BJ (cell line): ENCODE data around the gene SYDE2. TPM values are rescaled to one million over a fixed set of nuclear protein-coding genes. Genes with fewer than 3 reads are reported as not detected.

Source experiments
- CTCF ChIA-PET: fragments of 350-600 bp; formaldehyde crosslinking; extraction: SDS; loops from one replicate; lab custom pipeline; 2021; ENCODE audit warnings: antibody characterized with exemption, inconsistent platforms; lab: Yijun Ruan, JAX
- POLR2A ChIA-PET: fragments of 300-600 bp; sonication (Branson Sonifier 250); formaldehyde crosslinking; extraction: SDS; loops from one replicate; lab custom pipeline; 2021; ENCODE audit warnings: antibody characterized with exemption; lab: Charles Lee
- DNase-seq: peaks from one replicate; pipeline ENCODE4 v3.0.0-alpha.2; 2011; ENCODE audit warnings: low read depth
- H3K27me3 ChIP-seq: 2 replicates; pipeline ENCODE4 v1.6.0; 2011; ENCODE audit warnings: low read length; ENCODE audit not compliant: control insufficient read depth, insufficient read depth
- H3K36me3 ChIP-seq: 2 replicates; pipeline ENCODE4 v1.5.1; 2011; ENCODE audit warnings: low read length; ENCODE audit not compliant: control insufficient read depth, insufficient read depth
- H3K4me3 ChIP-seq: 2 replicates; pipeline ENCODE4 v1.5.1; 2011; ENCODE audit warnings: low read depth, mild to moderate bottlenecking, control low read depth, low read length
- polyA plus RNA-seq: library from polyadenylated mRNA; depleted of rRNA; stranded (reverse); fragments of >200 nt; gene quantifications from 2 replicates; pipeline ENCODE4 v1.2.3, GENCODE V29; 2011
- TF ChIP-seq, protein P1 (sequence below): IDR thresholded peaks from 2 replicates; pipeline ENCODE4 v1.5.1; 2011; ENCODE audit warnings: low read depth, mild to moderate bottlenecking, control low read depth, inconsistent platforms, low read length, moderate library complexity; ENCODE audit not compliant: insufficient read depth

SYDE2 gene
- polyA plus RNA-seq, 1 experiment, result 4.4 TPM

DNA sequence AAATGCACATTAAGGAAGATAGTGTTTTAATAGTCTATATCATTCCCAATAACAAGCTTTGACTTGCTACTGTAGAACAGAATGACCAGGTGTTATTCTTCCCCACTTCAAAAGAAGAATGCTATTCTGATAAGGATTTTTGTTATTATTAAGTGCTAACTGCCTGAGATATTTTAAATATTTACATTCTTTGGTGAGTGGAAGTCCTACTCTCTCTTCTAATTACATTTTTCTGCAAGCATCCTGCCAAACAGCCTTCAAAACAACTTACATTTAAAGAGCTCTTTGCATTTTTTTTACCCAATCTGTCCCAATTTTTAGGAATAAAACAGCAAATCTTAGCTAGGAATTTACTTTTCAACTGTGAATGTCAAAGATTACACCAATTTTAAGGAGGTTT is 23.5 kb upstream of the SYDE2 start:
- DNase-seq, result no peak
- CTCF ChIA-PET, result interaction anchor here (0.6 to 1.6 kb wide), 6 partner anchors 10 to 115 kb away, joined by 3 to 4 read pairs (median 3); no protein-coding TSS in a partner anchor

DNA sequence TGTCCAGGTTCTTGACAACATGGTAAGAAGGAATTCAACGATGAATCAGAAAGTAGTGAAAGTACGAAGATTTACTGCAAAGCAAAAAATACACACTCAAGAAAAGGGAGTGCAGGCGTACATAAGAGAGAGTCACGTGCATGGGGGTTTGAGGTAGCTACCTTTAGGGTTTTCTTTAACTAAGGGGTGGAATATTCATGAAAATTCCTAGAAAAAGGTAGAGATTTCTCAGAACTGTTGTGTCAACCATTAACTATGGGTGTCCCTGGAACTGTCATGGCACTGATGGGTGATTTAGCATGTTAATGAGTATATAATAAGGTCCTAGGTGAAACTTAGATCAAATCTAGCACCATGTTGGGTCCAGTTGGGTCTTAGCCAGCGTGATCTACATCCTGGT is 22.5 kb upstream of the SYDE2 start:
- CTCF ChIA-PET, result interaction anchor here (1.1 to 1.6 kb wide), 2 partner anchors 36 to 114 kb away, joined by 4 read pairs; partner anchors contain the start of gene C1orf52
- no peak for DNase-seq
- no peaks in the 10 kb centered on the region for H3K27me3 ChIP-seq
- no peak overlapping the region for H3K4me3 ChIP-seq
- TF ChIP-seq, protein P1, sequence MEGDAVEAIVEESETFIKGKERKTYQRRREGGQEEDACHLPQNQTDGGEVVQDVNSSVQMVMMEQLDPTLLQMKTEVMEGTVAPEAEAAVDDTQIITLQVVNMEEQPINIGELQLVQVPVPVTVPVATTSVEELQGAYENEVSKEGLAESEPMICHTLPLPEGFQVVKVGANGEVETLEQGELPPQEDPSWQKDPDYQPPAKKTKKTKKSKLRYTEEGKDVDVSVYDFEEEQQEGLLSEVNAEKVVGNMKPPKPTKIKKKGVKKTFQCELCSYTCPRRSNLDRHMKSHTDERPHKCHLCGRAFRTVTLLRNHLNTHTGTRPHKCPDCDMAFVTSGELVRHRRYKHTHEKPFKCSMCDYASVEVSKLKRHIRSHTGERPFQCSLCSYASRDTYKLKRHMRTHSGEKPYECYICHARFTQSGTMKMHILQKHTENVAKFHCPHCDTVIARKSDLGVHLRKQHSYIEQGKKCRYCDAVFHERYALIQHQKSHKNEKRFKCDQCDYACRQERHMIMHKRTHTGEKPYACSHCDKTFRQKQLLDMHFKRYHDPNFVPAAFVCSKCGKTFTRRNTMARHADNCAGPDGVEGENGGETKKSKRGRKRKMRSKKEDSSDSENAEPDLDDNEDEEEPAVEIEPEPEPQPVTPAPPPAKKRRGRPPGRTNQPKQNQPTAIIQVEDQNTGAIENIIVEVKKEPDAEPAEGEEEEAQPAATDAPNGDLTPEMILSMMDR, result no peak
- no peaks in the 10 kb centered on the region for H3K36me3 ChIP-seq
- POLR2A ChIA-PET, result no interaction called here

More for the DNA sequence above, 23.5 kb upstream of the SYDE2 start:
- TF ChIP-seq, protein P1, result no peak
- POLR2A ChIA-PET, result no interaction called here
- Histone ChIP-seq H3K27me3 (no peaks in the 10 kb centered on the region), H3K4me3 (no peak overlapping the region), H3K36me3 (no peaks in the 10 kb centered on the region)

GRCh38 chr1:85220756-85221201 is 20.0 kb upstream of the SYDE2 start:
- Histone ChIP-seq H3K36me3 (no peaks in the 10 kb centered on the region), H3K27me3 (no peaks in the 10 kb centered on the region), H3K4me3 (no peak overlapping the region)
- TF ChIP-seq, protein P1, result no peak
- CTCF ChIA-PET, result interaction anchor here (1.2 kb wide), 1 partner anchor 39 kb away, joined by 5 read pairs; no protein-coding TSS in a partner anchor
- POLR2A ChIA-PET, result no interaction called here
- DNase-seq, result no peak

- no peaks in the 10 kb centered on the region for H3K36me3 ChIP-seq
- ChIA-PET CTCF (interaction anchor here (1.2 kb wide), 1 partner anchor 40 kb away, joined by 5 read pairs; no protein-coding TSS in a partner anchor), POLR2A (interaction anchor here (0.5 kb wide), 1 partner anchor 487 kb away, joined by 10 read pairs; no protein-coding TSS in a partner anchor)
- no peak for DNase-seq
- TF ChIP-seq, protein P1, result no peak
- no peaks in the 10 kb centered on the region for H3K27me3 ChIP-seq
- no peak overlapping the region for H3K4me3 ChIP-seq
Observed at GRCh38 chr1:85219853-85220610, 19.2 kb upstream of the SYDE2 start.

DNA sequence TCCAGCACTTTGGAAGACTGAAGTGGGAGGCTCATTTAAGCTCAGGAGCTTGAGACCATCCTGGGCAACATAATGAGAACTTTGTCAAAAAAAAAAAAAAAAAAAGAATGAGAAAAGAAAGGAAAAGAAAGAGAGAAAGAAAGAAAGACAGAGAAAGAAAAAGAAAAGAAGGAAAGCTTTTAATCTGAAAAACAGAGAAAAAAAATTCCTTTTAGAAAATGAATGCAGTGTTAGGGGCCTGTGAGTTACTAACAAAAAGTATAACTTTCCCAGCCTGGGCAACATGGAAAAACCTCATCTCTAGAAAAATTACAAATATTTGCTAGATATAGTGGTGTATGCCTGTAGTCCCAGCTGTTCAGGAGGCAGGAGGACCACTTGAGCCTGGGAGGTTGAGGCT is 15.9 kb upstream of the SYDE2 start:
- H3K36me3 ChIP-seq, result no peaks in the 10 kb centered on the region
- no peak overlapping the region for H3K4me3 ChIP-seq
- ChIA-PET POLR2A (no interaction called here), CTCF (interaction anchor here (1.1 kb wide), 1 partner anchor 83 kb away, joined by 3 read pairs; no protein-coding TSS in a partner anchor)
- TF ChIP-seq, protein P1, result no peak
- DNase-seq, result no peak
- H3K27me3 ChIP-seq, result no peaks in the 10 kb centered on the region
